Right lobe of liver (tissue), 4 donors: ENCODE results near the gene FDCSP.

Experiments used
- POLR2A ChIP-seq: fragments of 450-650 bp; IDR thresholded peaks from one replicate; pipeline ENCODE4 v1.6.1; 2017; ENCODE audit warnings: antibody characterized with exemption, mild to moderate bottlenecking
- TF ChIP-seq, protein P1 (sequence below), 4 donors: fragments of 200-600 bp in 3 of 4; fragments of 450-650 bp in 1 of 4; IDR thresholded peaks; one replicate each; pipeline versions ENCODE4 v1.5.1 to v1.8.0; 2016 to 2022; ENCODE audit warnings: antibody characterized with exemption in 4 of 4, mild to moderate bottlenecking in 2 of 4
- donor health status: DM: no; HTN: no; CAD: no.
- donor health status: DM: no; HTN: no; CAD: no.
- donor health status: DM: no; HTN: yes; CAD: no.

GRCh38 chr4:70196857-70197256 lies 29.1 kb upstream of the FDCSP start:
- TF ChIP-seq, protein P1, sequence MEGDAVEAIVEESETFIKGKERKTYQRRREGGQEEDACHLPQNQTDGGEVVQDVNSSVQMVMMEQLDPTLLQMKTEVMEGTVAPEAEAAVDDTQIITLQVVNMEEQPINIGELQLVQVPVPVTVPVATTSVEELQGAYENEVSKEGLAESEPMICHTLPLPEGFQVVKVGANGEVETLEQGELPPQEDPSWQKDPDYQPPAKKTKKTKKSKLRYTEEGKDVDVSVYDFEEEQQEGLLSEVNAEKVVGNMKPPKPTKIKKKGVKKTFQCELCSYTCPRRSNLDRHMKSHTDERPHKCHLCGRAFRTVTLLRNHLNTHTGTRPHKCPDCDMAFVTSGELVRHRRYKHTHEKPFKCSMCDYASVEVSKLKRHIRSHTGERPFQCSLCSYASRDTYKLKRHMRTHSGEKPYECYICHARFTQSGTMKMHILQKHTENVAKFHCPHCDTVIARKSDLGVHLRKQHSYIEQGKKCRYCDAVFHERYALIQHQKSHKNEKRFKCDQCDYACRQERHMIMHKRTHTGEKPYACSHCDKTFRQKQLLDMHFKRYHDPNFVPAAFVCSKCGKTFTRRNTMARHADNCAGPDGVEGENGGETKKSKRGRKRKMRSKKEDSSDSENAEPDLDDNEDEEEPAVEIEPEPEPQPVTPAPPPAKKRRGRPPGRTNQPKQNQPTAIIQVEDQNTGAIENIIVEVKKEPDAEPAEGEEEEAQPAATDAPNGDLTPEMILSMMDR (IDR thresholded peaks at IDR 0.05) = no peak
- no peak for TF ChIP-seq POLR2A
